ENCODE results near the gene CALHM3.

Gene CALHM3

DNA sequence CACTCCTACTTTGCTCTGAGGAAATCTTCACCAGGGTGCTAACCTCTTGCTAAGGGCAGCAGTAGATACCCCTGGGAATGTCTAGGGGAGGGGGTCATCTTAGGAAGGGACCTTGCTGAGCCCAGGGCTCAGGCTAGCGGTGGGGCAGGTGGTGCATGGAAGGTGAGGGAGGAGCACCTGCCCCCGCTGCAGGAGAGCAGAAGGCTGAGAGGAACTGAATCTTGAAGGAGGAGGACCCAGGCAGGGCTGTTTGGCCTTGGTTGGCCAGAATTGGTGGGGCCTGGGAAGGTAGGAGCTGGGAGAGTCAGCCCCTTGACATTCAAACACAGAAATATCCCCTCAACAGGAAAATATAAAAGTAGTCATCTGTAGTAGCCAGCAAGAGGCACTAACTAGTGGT, 7.0 kb downstream of the CALHM3 start:
- DNase-seq: no peak

DNA sequence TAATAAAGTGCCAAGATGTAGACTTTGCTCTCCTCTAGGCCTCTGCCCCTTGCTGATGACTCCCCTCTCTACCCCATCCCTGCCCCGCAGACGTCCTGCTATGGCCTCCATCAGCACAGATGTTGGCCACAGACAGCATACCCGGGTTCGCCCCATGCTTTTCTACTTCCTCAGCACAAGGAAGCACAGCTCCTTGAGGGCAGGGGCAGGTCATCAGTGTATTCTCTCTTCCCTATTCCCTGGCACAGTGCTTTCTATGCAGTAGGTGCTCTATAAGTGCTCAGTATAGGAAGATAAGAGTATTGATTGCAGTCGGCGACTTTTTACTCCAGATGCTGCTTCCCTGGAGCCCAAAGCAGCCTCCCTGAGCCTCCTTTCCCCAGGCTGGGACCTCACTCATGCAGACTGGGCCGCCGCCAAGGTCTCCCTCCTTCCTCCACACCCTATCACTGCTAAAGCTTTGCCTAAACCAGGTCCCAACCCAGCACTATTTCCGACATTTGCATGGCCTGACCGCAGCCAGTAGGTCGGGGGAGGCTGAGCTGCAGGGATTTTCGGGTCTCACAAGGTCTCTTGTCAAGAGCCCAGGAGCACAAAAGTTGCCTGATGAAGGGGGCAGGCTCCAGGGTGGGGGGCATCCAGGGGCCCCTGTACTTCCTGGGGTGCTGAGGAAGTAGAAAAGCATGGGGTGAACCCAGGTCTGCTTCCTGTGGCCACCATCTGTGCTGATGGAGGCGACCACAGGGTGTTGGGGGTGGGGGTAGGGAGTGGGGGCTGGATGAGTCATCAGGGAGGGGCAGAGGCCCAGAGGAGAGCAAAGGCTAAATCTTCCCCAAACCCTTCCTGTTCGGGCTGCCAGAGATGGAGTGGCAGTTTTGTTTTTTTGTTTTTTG, 8.0 kb downstream of the CALHM3 start:
- peak; percentile 72 to 82 for DNase-seq

- no peak for DNase-seq
These were observed 9.8 kb downstream of the CALHM3 start for GRCh38 chr10:103469201-103469600.

DNA sequence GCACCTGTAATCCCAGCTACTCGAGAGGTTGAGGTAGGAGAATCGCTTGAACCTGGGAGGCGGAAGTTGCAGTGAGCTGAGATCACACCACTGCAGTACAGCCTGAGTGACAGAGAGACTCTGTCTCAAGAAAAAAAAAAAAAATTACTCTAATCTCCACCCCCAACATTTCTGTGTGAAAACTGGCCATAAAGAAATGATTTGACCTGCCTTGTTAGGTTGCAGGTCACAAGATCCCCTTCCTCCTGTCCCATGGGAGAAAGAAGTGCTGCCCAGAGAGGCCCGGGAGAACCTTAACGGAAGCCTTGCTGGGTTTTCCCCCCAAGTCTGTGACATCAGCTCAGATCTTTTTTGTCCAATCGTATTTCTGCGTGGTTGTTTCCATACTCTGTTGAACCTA, 11.6 kb downstream of the CALHM3 start:
- DNase-seq: no peak

DNA sequence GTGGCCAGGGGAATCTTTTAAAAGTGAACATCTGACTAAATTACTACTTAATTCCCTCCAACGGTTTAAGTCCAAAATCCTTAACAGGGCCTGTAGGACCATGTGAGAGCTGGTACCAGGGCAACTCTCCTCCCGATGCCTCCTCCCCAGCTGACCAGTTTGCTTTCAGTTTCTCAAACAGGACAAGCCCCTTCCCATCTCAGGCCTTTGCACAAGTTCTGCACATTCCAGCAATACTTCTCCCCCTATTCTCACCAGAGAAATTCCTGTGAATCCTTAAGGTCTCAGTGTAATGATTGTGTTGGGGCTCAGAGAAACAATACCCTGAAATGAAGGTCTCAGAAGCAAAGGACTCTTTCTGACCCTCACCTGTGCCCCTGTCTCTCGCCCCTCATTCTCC, 12.3 kb downstream of the CALHM3 start:
- DNase-seq: no peak

GRCh38 chr10:103465411-103466179, 13.4 kb downstream of the CALHM3 start:
- peak; percentile 11 to 30 for DNase-seq

- no peak for DNase-seq
These were observed 15.5 kb downstream of the CALHM3 start for GRCh38 chr10:103463499-103463898.

GRCh38 chr10:103459615-103460014, 19.4 kb downstream of the CALHM3 start:
- DNase-seq: no peak

GRCh38 chr10:103458720-103459119, 20.3 kb downstream of the CALHM3 start, which contains the start of gene CALHM1:
Gene CALHM1, minus strand, starts transcription at chr10:103458900. Its CDS starts 149 bp downstream, at chr10:103458751.
- DNase-seq: no peak

DNA sequence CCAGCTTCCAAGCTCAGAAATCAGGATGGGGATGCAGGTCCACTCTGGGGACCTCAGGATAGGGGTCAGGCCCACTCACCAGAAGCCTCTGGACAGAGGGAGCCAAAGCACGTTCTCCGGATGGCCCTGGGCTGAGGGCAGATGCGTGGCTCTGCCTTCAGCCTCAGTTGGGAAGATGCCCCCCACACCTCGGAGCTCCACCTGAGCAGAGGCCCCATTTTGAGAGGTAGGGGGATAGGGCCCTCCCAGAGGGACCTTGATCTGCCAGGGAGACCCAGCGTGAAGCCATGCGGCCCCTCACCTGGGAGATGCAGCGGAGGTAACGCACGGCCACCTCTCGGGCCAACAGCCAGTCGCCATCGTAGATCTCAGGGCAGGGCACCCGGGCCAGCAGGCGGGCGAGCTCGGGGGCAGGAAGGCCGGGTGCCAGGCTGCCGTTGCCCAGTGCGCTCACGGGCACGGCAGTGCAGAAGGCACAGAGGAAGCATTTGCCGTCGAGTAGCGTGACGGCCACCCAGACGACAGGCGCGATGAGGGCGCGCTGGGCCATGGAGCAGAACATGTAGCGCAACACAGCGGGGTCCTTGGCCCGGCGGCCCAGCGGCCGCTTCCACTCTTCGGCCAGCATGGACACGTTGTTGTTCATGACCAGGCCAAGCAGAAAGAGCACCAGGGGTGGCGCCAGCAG, 21.0 kb downstream of the CALHM3 start:
- DNase-seq: no peak

GRCh38 chr10:103457176-103457712, 21.8 kb downstream of the CALHM3 start:
- no peak for DNase-seq

DNA sequence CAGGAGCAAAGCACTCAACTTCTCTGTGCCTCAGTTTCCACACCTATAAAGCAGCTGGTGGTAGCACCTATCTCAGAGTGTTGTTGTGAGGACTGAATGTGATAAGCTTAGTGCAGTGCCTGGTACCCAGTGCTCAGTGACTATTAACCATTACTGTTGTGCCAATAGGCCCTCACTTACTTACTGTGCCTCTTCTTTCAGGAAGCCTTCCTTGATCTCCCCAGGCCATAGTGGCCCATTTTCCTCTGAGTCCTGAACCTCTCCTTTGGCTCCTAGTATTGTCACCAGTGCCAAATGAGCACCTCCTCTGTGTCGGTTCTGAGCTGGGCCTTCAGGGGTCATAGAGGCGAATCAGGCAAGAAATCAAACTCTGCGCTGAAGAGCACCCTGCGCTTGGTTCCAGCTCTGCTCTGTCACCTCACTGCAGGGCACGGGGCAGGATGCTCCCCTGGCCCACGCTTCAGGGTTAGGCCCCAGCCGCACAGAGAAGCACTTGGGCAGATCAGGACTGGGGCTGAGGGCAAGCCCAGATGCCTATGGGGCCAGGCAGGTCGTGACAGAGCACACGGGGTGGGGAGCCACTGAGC, 22.9 kb downstream of the CALHM3 start:
- DNase-seq: no peak

- DNase-seq: no peak
These were observed 23.8 kb downstream of the CALHM3 start for GRCh38 chr10:103455235-103455634.

DNA sequence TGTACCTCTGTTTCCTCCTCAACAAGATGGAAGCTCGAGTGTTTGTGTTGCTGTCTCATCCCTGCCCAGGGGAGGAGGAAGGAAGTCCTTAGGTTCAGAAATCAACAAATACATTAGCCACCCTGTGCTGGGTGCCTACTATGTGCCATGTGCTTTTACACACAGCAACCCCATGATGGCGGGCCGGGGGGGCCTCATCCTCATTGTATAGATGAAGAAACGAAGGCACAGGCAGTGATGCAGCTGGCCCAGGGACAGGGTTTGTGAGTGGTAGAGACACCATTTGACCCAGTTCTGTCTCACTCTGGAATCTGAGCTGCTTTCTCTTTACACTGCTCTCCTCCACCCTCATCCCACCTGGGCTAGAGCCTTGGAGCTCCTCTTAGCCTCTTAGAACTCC, 25.0 kb downstream of the CALHM3 start:
- no peak for DNase-seq

GRCh38 chr10:103452506-103453230, 26.4 kb downstream of the CALHM3 start:
- no peak for DNase-seq

DNA sequence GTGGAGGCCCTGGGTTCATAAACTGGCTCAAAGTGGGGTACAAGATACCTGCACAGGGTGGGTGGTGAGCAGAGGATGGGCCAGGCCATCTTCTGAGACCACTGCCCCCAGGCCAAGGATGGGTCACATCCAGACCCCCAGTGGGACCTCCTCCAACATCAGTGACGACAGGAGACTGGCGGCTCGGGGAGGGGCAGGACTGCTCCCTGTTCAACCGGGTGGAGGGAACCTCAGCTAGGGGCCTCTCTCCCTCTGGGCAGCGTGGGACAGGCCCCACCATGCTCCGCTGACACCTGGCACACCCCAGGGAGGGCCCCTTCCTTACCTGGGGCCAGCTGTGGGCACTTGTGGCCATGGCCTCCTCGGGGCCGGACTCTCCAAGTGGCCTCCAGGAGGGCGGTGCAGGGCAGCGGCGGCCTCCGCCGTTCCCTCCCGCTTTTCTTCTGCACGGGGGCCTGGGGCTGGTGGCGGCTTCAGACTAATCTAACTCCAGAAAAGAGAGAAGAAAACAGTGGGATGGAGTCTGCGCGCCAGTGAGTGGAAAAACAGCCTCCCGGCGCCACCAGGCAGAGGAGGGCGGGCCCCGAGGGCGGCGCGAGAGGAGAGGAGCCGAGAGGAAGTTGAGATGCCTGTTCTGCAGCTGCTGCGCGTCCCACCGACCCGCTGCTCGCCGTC, 27.1 kb downstream of the CALHM3 start, which contains the start of gene CALHM2:
Gene CALHM2 (minus strand): TSS at position 540 of the 675 bp plus-strand sequence. CDS start 2,429 bp downstream, outside the sequence.
- DNase-seq: peak; percentile 36 to 46

DNA sequence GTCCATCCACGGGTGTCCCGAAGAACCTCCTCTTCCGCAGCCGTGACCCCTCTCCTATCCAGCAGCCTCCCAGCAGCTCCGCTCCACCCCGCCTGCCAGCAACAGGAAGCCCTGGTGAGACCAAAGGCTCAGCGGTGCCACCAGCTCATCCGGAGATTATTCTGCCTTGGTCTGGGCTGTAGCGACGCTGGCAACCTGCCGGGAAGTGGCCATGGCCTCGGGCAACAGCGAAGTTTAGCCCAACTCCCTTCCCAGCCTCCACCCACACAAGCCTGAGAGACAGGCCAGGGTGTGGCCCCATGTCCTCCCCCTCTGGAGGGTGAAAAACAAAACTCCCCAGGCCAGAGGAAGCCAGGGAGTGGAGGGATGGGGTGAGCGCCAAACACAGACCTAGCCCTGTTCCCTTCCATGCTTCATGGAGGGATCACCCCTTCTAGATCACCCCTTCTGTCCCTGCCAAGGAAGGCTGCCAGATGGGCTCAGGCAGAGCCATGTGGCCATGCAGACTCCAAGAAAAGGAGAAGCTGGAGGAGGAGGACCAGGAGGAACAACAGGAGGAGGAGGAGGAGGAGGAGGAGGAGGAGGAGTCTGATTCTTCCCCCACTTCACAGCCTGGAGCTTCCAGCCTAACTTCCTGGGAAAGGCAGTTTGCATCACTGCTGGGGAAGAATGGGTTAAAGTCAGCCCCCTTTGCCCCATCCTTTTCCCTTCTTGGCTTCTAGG, 27.8 kb downstream of the CALHM3 start:
- peak; percentile 25 to 56 for DNase-seq

- no peak for DNase-seq
These were observed 28.8 kb downstream of the CALHM3 start for GRCh38 chr10:103450201-103450695.

DNA sequence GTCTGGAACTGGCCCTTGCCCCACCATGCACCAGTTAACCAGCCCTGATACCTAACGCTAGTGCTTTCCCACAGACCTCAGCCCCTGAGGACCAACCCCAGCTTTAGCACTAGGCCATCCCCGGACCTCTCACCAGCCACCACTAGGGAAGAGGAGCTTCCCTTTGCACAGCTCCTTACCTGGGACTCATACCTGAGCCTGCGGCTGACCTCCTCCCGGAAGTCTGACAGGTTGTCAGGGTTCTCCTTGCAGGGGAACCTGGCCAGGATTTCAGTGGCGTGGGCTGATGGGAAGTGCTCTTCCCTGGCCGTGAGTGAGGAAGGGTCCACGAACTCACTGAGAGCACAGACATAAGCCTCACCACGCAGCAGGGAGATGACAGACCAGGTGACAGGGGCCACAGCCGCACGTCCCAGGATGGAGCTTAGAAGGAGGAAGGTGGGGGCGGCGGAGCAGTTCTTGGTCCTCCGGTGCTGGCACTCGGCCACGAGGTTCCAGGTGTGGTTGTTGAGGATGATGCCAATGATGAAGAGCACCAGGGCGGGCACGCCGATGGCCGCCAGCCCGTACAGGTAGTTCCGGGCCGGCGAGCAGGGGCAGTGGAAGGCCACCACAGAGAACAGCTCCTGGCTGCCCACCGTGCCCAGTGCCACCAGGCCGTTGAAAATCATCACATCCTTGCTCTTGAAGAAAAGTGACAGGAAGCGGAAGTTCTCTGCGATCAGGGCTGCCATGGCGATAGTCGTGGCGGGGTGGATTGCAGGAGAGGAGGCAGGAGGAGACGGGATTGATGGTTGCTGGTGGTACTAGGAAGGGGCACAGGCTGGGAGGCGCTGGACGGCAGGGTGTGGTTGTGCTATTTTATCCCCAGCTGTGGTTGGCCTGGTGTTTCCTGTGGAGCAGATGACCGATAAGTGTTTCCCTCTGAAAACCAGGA, 29.6 kb downstream of the CALHM3 start:
- no peak for DNase-seq
